ENCODE measurements around the gene SLC25A3.

The SLC25A3 gene

DNA sequence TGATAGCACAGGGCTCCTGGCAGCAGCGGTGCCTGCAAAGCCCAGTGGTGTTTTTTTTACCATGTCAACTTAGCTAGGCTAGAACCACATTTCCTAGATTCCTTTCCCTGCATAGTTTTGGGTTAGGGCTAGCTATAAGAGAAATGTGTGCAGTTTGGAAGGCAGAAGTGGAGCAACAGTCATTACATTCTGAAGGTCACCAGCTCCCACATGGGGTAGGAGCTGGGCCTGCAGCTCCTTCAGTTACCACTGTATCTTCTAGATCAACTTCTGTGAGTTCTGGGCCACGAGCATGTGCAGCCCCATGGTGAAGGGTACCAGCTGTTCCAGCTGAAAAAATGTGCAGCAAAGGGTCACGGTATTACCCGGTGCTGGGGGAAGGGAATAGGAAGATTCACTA, 2.3 kb upstream of the SLC25A3 start:
- DNase-seq, result peak in 1 of 2 donors; percentile 52
- H3K23ac ChIP-seq (ENCODE audit: low read length), result no peak overlapping the region
- H2AFZ ChIP-seq (ENCODE audit: insufficient read depth, low read length, poor library complexity), result no peak overlapping the region
- H3K9ac ChIP-seq (ENCODE audit: low read length), result no peak overlapping the region
- H2AK5ac ChIP-seq (ENCODE audit: low read length), result no peak overlapping the region
- H3K36me3 ChIP-seq (ENCODE audit: control insufficient read depth in 1 of 2, insufficient read depth in 2 of 2, low read length in 2 of 2), result peaks cover 0 to 4% of the 10 kb centered on the region in 2 experiments
- no peak overlapping the region for H3K14ac ChIP-seq (ENCODE audit: low read length)
- H2BK120ac ChIP-seq (ENCODE audit: insufficient read depth, low read length, poor library complexity), result no peak overlapping the region
- no CpG with 5 or more reads among the region's 4 CpGs for WGBS (ENCODE audit: extremely low coverage, insufficient coverage, insufficient read length)
- H4K91ac ChIP-seq (ENCODE audit: low read depth, low read length), result no peak overlapping the region
- no peak overlapping the region for H3K4ac ChIP-seq (ENCODE audit: low read depth, low read length)
- no peak overlapping the region for H3K27ac ChIP-seq (ENCODE audit: low read depth, low read length)
- no peak overlapping the region for H3K4me2 ChIP-seq (ENCODE audit: low read length)
- H3K9me3 ChIP-seq (ENCODE audit: insufficient read depth, low read depth, low read length), result peaks cover 5% of the 10 kb centered on the region
- H3K4me1 ChIP-seq (ENCODE audit: control insufficient read depth in 1 of 2, insufficient read depth in 2 of 2, low read length in 2 of 2), result peaks cover 0 to 9% of the 10 kb centered on the region in 2 experiments
- peaks cover 7% of the 10 kb centered on the region for H3K79me1 ChIP-seq (ENCODE audit: low read length)
- no peaks in the 10 kb centered on the region for H3K27me3 ChIP-seq (ENCODE audit: insufficient read depth, low read length)
- H2BK5ac ChIP-seq (ENCODE audit: low read depth, low read length, poor library complexity), result no peak overlapping the region
- no peak overlapping the region for H3K18ac ChIP-seq (ENCODE audit: low read length)
- H3K79me2 ChIP-seq (ENCODE audit: control insufficient read depth, insufficient read depth, low read length, poor library complexity), result peaks cover 10% of the 10 kb centered on the region
- no peak overlapping the region for H2BK12ac ChIP-seq (ENCODE audit: low read length)
- no peak overlapping the region for H4K12ac ChIP-seq (ENCODE audit: low read depth, low read length)
- H3K4me3 ChIP-seq (ENCODE audit: low read depth, low read length), result no peak overlapping the region
- H4K8ac ChIP-seq (ENCODE audit: low read depth, low read length), result no peak overlapping the region

DNA sequence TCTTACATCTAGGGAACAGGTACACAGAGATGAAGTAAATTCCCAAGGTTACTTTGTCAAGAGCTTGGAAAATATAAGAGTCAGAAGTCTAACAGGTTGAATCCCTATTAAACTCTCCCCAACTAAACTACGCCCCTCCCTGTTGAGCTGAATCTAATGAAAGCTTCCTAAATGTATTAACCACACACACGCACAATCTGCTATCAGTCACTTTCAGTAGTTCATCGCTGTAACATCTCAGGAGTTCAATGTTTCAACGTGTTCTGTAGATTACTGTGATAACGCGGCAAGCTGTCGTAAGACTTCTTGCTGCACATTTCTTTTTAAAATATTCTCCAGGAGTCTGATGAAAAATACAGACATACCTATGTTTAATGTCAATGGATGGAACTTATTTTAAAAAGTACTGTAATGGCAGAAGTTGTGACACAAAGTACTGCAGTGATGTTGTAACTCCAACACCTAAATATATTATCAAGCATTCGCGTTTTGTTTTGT, 612 bp upstream of the SLC25A3 start:
- no CpG with 5 or more reads among the region's 9 CpGs for WGBS (ENCODE audit: extremely low coverage, insufficient coverage, insufficient read length)
- H3K4me3 ChIP-seq (ENCODE audit: low read depth, low read length), result no peak overlapping the region
- no peak overlapping the region for H4K12ac ChIP-seq (ENCODE audit: low read depth, low read length)
- DNase-seq, result peak; percentile 24 to 62
- H3K9ac ChIP-seq (ENCODE audit: low read length), result no peak overlapping the region
- no peak overlapping the region for H3K4ac ChIP-seq (ENCODE audit: low read depth, low read length)
- peaks cover 5% of the 10 kb centered on the region for H3K9me3 ChIP-seq (ENCODE audit: insufficient read depth, low read depth, low read length)
- H4K91ac ChIP-seq (ENCODE audit: low read depth, low read length), result no peak overlapping the region
- H3K23ac ChIP-seq (ENCODE audit: low read length), result no peak overlapping the region
- no peak overlapping the region for H2BK12ac ChIP-seq (ENCODE audit: low read length)
- H3K27me3 ChIP-seq (ENCODE audit: insufficient read depth, low read length), result no peaks in the 10 kb centered on the region
- H3K4me2 ChIP-seq (ENCODE audit: low read length), result peak overlapping the region; percentile 61
- H2BK120ac ChIP-seq (ENCODE audit: insufficient read depth, low read length, poor library complexity), result no peak overlapping the region
- H3K36me3 ChIP-seq (ENCODE audit: control insufficient read depth in 1 of 2, insufficient read depth in 2 of 2, low read length in 2 of 2), result peaks cover 8 to 14% of the 10 kb centered on the region in 2 experiments
- peaks cover 10% of the 10 kb centered on the region for H3K79me2 ChIP-seq (ENCODE audit: control insufficient read depth, insufficient read depth, low read length, poor library complexity)
- H3K18ac ChIP-seq (ENCODE audit: low read length), result no peak overlapping the region
- no peak overlapping the region for H3K27ac ChIP-seq (ENCODE audit: low read depth, low read length)
- no peak overlapping the region for H2AK5ac ChIP-seq (ENCODE audit: low read length)
- H3K4me1 ChIP-seq (ENCODE audit: control insufficient read depth in 1 of 2, insufficient read depth in 2 of 2, low read length in 2 of 2), result peaks cover 0 to 9% of the 10 kb centered on the region in 2 experiments
- no peak overlapping the region for H2BK5ac ChIP-seq (ENCODE audit: low read depth, low read length, poor library complexity)
- H3K79me1 ChIP-seq (ENCODE audit: low read length), result peaks cover 7% of the 10 kb centered on the region
- no peak overlapping the region for H3K14ac ChIP-seq (ENCODE audit: low read length)
- H2AFZ ChIP-seq (ENCODE audit: insufficient read depth, low read length, poor library complexity), result no peak overlapping the region
- H4K8ac ChIP-seq (ENCODE audit: low read depth, low read length), result peak overlapping the region; percentile 14

DNA sequence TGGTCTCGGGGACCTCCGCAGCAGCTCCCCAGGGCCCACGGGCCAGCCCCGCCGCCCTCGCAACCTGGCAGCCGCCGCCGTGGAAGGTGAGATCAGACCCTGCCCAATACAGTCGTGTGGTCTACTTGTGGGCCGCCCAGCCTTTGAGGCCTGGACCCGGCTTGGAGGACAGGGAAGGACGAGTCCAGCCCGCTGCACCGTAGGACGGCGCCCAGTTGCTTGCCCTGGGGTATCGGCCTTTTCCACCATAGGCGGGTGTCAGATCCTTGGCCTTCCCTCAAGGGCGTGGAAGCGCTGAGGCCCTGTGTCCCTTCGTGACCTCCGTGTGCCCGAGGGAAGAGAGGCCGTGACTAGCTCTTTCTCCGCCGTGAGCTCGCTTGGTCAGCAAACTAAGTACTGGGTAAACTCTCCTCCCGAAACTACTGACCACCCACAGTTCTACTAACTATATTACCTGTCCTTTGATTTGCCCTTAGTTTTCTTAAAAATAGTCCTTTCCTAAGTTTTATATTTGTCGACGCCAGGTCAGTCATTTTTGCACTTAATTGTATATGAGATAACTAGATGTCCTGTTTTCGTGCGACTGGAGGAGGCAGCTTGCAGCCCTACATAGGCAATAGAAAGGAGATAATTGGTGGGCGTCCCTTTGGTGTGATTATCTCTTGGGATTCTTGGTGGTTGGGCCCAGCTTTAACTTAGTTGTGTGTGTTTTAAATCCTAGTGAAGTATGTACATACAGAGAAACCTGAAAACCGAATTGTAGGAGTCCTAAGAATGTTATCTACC, 757 bp downstream of the SLC25A3 start:
- peaks cover 7% of the 10 kb centered on the region for H3K79me1 ChIP-seq (ENCODE audit: low read length)
- no CpG with 5 or more reads among the region's 35 CpGs for WGBS (ENCODE audit: extremely low coverage, insufficient coverage, insufficient read length)

DNA sequence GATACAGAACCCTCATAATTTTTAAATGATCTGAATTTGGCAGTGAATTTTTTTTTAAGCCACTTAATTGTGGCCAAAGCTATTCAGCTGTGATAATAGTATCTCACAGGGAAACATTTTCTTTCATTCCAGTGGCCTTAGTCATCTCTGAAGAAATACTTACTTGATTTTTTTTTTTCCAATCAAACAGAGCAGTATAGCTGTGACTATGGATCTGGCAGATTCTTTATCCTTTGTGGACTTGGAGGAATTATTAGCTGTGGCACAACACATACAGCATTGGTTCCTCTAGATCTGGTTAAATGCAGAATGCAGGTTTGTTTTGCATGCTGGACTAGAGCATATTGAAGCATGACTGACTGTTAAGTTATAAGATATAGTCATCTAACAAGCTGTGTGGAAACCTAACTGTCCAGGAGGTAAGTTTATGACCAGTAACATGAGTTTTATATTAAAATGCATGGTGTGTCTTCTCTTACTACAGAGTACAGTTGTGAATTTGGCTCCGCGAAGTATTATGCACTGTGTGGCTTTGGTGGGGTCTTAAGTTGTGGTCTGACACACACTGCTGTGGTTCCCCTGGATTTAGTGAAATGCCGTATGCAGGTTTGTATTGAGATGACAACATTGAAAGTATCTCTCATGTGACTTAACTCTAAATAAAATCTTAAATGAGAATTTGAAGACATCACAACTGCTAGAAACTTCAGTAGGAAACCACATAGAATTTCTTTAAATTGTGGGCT, 1.9 kb downstream of the SLC25A3 start:
- Histone ChIP-seq H3K27ac (ENCODE audit: low read depth, low read length) (no peak overlapping the region), H3K18ac (ENCODE audit: low read length) (no peak overlapping the region), H3K14ac (ENCODE audit: low read length) (no peak overlapping the region), H2BK120ac (ENCODE audit: insufficient read depth, low read length, poor library complexity) (no peak overlapping the region), H4K8ac (ENCODE audit: low read depth, low read length) (no peak overlapping the region), H3K36me3 (ENCODE audit: control insufficient read depth in 1 of 2, insufficient read depth in 2 of 2, low read length in 2 of 2) (peaks cover 23 to 31% of the 10 kb centered on the region in 2 experiments), H4K12ac (ENCODE audit: low read depth, low read length) (no peak overlapping the region), H2BK12ac (ENCODE audit: low read length) (no peak overlapping the region), H2BK5ac (ENCODE audit: low read depth, low read length, poor library complexity) (no peak overlapping the region), H3K79me2 (ENCODE audit: control insufficient read depth, insufficient read depth, low read length, poor library complexity) (peaks cover 10% of the 10 kb centered on the region), H3K4ac (ENCODE audit: low read depth, low read length) (peak overlapping the region; percentile 98), H3K4me1 (ENCODE audit: control insufficient read depth in 1 of 2, insufficient read depth in 2 of 2, low read length in 2 of 2) (peaks cover 0 to 9% of the 10 kb centered on the region in 2 experiments), H3K23ac (ENCODE audit: low read length) (no peak overlapping the region), H3K27me3 (ENCODE audit: insufficient read depth, low read length) (no peaks in the 10 kb centered on the region), H3K4me2 (ENCODE audit: low read length) (peak overlapping the region; percentile 71), H3K9me3 (ENCODE audit: insufficient read depth, low read depth, low read length) (peaks cover 5% of the 10 kb centered on the region), H3K79me1 (ENCODE audit: low read length) (peaks cover 7% of the 10 kb centered on the region), H3K4me3 (ENCODE audit: low read depth, low read length) (no peak overlapping the region), H2AK5ac (ENCODE audit: low read length) (no peak overlapping the region), H2AFZ (ENCODE audit: insufficient read depth, low read length, poor library complexity) (no peak overlapping the region), H4K91ac (ENCODE audit: low read depth, low read length) (no peak overlapping the region), H3K9ac (ENCODE audit: low read length) (no peak overlapping the region)
- peak in 1 of 2 donors; percentile 70 for DNase-seq
- no CpG with 5 or more reads among the region's 3 CpGs for WGBS (ENCODE audit: extremely low coverage, insufficient coverage, insufficient read length)

More for the DNA sequence above, 757 bp downstream of the SLC25A3 start:
- Histone ChIP-seq H2BK120ac (ENCODE audit: insufficient read depth, low read length, poor library complexity) (peak overlapping the region; percentile 91), H3K23ac (ENCODE audit: low read length) (peak overlapping the region; percentile 69), H4K91ac (ENCODE audit: low read depth, low read length) (peak overlapping the region; percentile 87), H3K4me2 (ENCODE audit: low read length) (peak overlapping the region; percentile 67), H3K79me2 (ENCODE audit: control insufficient read depth, insufficient read depth, low read length, poor library complexity) (peaks cover 10% of the 10 kb centered on the region), H3K36me3 (ENCODE audit: control insufficient read depth in 1 of 2, insufficient read depth in 2 of 2, low read length in 2 of 2) (peaks cover 17 to 21% of the 10 kb centered on the region in 2 experiments), H2AFZ (ENCODE audit: insufficient read depth, low read length, poor library complexity) (peak overlapping the region; percentile 74), H2BK5ac (ENCODE audit: low read depth, low read length, poor library complexity) (peak overlapping the region; percentile 84), H3K18ac (ENCODE audit: low read length) (peak overlapping the region; percentile 89), H2BK12ac (ENCODE audit: low read length) (peak overlapping the region; percentile 15), H3K27ac (ENCODE audit: low read depth, low read length) (peak overlapping the region; percentile 81), H3K4me1 (ENCODE audit: control insufficient read depth in 1 of 2, insufficient read depth in 2 of 2, low read length in 2 of 2) (peaks cover 0 to 9% of the 10 kb centered on the region in 2 experiments), H3K27me3 (ENCODE audit: insufficient read depth, low read length) (no peaks in the 10 kb centered on the region), H4K8ac (ENCODE audit: low read depth, low read length) (peak overlapping the region; percentile 85), H3K9ac (ENCODE audit: low read length) (peak overlapping the region; percentile 91), H2AK5ac (ENCODE audit: low read length) (peak overlapping the region; percentile 99), H4K12ac (ENCODE audit: low read depth, low read length) (peak overlapping the region; percentile 78), H3K4ac (ENCODE audit: low read depth, low read length) (peak overlapping the region; percentile 99), H3K14ac (ENCODE audit: low read length) (peak overlapping the region; percentile 95), H3K9me3 (ENCODE audit: insufficient read depth, low read depth, low read length) (peaks cover 5% of the 10 kb centered on the region), H3K4me3 (ENCODE audit: low read depth, low read length) (peak overlapping the region; percentile 100)
- peak; percentile 25 to 62 for DNase-seq

Data from trophoblast cell (in vitro differentiated cells and primary cell).